GM12878 (cell line): ENCODE data around the gene ACSM6. TPM values are rescaled to one million over a fixed set of nuclear protein-coding genes. Genes with fewer than 3 reads are reported as not detected.

ENCODE experiments used
- CBFB ChIP-seq: IDR thresholded peaks from 2 replicates; pipeline ENCODE4 v1.6.1; 2016; ENCODE audit warnings: antibody characterized with exemption, low read depth
- ELK1 ChIP-seq: IDR thresholded peaks from 2 replicates; pipeline ENCODE4 v1.6.1; 2012; ENCODE audit warnings: low read depth, low read length, improper control_type of control experiment
- GABPA ChIP-seq: IDR thresholded peaks from 2 replicates; pipeline ENCODE4 v1.6.1; 2014; ENCODE audit warnings: antibody characterized with exemption, low read depth, mild to moderate bottlenecking, inconsistent platforms
- HCFC1 ChIP-seq: fragments of 150-350 bp; IDR thresholded peaks from 2 replicates; pipeline ENCODE4 v1.6.1; 2014; ENCODE audit warnings: low read length
- NFXL1 ChIP-seq: fragments of 450-650 bp; IDR thresholded peaks from 2 replicates; pipeline ENCODE4 v1.6.1; 2017; ENCODE audit warnings: antibody characterized with exemption, mild to moderate bottlenecking, borderline replicate concordance
- RFX5 ChIP-seq: IDR thresholded peaks from 2 replicates; pipeline ENCODE4 v1.6.1; 2011; ENCODE audit warnings: low read depth, low read length, improper control_type of control experiment
- SREBF1 ChIP-seq: IDR thresholded peaks from 2 replicates; pipeline ENCODE4 v1.6.1; 2012; ENCODE audit warnings: mild to moderate bottlenecking, low read length
- TBL1XR1 ChIP-seq: IDR thresholded peaks from 2 replicates; pipeline ENCODE4 v1.6.1; 2012; ENCODE audit warnings: low read depth, low read length, improper control_type of control experiment
- ZNF592 ChIP-seq: fragments of 450-650 bp; IDR thresholded peaks from 2 replicates; pipeline ENCODE4 v1.6.1; 2017; ENCODE audit warnings: mild to moderate bottlenecking, moderate library complexity
- polyA plus RNA-seq, 11 experiments: library from polyadenylated mRNA; depleted of rRNA in 4 of 11; unstranded in 6 of 11; stranded (reverse) in 5 of 11; fragments of >200 nt; fragmentation: Nextera tagmentation in 4 of 11; fragmentation: Illumina TruSeq in 1 of 11; extraction: Ambion mirVana in 4 of 11; extraction: Trizol in 1 of 11; gene quantifications; 1 replicate in 1 of 11; 2 replicates in 10 of 11; pipeline versions ENCODE4 v1.2.1 to v1.2.3, GENCODE V29; 2011 to 2016; ENCODE audit warnings: inconsistent platforms in 2 of 11, missing spikeins in 2 of 11, low read depth in 1 of 11
- total RNA-seq, 4 experiments: library from RNA; depleted of rRNA in 3 of 4; stranded (reverse); fragments of >200 nt in 3 of 4; fragmentation: Illumina TruSeq in 1 of 4; extraction: Trizol in 1 of 4; gene quantifications; 2 replicates each; pipeline versions ENCODE4 v1.2.1 to v1.2.3, GENCODE V29; 2013 to 2021

The ACSM6 gene
- total and polyA plus RNA-seq, 10 of the 15 experiments (the other 5 are each of a cell fraction or from before 2014, with no cell fraction given), result 0.06 to 0.21 (median 0.20) TPM; not detected in 7

GRCh38 chr10:95273393-95274312, 79.6 kb downstream of the ACSM6 start (continued):
- TF ChIP-seq ZNF592 (no peak), TBL1XR1 (no peak), HCFC1 (no peak), GABPA (no peak), SREBF1 (no peak), NFXL1 (no peak), RFX5 (no peak), CBFB (no peak), ELK1 (no peak)
- TF ChIP-seq, all 136 proteins: peak for 0
